DOHH2 (cell line): ENCODE results near the gene PRKCZ.

Experiments
- H3F3A ChIP-seq: fragments of 200-600 bp; sonication (generic), shearing (Covaris generic); 2 replicates; pipeline ENCODE4 v1.6.0; 2016; ENCODE audit warnings: antibody characterized with exemption, mild to moderate bottlenecking; ENCODE audit not compliant: control insufficient read depth, insufficient read depth
- H3K27ac ChIP-seq: fragments of 200-600 bp; sonication (generic); 2 replicates; pipeline ENCODE4 v1.5.1; 2014; ENCODE audit warnings: low read depth, mild to moderate bottlenecking, low read length, moderate library complexity
- H3K27me3 ChIP-seq: fragments of 200-600 bp; sonication (generic); 2 replicates; pipeline ENCODE4 v1.6.1; 2014; ENCODE audit warnings: mild to moderate bottlenecking, low read length, mixed read lengths; ENCODE audit not compliant: control insufficient read depth
- H3K36me3 ChIP-seq: fragments of 200-600 bp; sonication (generic); 2 replicates; pipeline ENCODE4 v1.6.1; 2014; ENCODE audit warnings: mild to moderate bottlenecking, low read length, moderate library complexity, mixed read lengths; ENCODE audit not compliant: control insufficient read depth
- H3K4me1 ChIP-seq: fragments of 200-600 bp; sonication (generic); 2 replicates; pipeline ENCODE4 v1.6.1; 2014; ENCODE audit warnings: mild to moderate bottlenecking, low read length, mixed read lengths; ENCODE audit not compliant: control insufficient read depth
- H3K4me2 ChIP-seq: fragments of 200-600 bp; sonication (generic); 2 replicates; pipeline ENCODE4 v1.6.0; 2014; ENCODE audit warnings: mild to moderate bottlenecking, low read length, moderate library complexity
- H3K4me3 ChIP-seq: fragments of 200-600 bp; sonication (generic); 2 replicates; pipeline ENCODE4 v1.5.1; 2014; ENCODE audit warnings: mild to moderate bottlenecking, low read length, mixed read lengths
- H3K79me2 ChIP-seq: fragments of 200-600 bp; sonication (generic); 2 replicates; pipeline ENCODE4 v1.6.1; 2014; ENCODE audit warnings: mild to moderate bottlenecking, low read length, mixed read lengths; ENCODE audit not compliant: control insufficient read depth
- H3K9me2 ChIP-seq: fragments of 200-600 bp; sonication (generic); replicated peaks from 2 replicates; pipeline ENCODE4 v1.6.1; 2014; ENCODE audit warnings: mild to moderate bottlenecking, low read length, mixed read lengths; ENCODE audit not compliant: control insufficient read depth
- H3K9me3 ChIP-seq: fragments of 200-600 bp; sonication (generic); 2 replicates; pipeline ENCODE4 v1.6.1; 2014; ENCODE audit warnings: antibody characterized with exemption, low read length, mixed read lengths; ENCODE audit not compliant: control insufficient read depth, insufficient read depth
- H4K20me1 ChIP-seq: fragments of 200-600 bp; sonication (generic); 2 replicates; pipeline ENCODE4 v1.6.0; 2014; ENCODE audit warnings: low read depth, mild to moderate bottlenecking, antibody characterized with exemption, low read length, moderate library complexity; ENCODE audit not compliant: control insufficient read depth, insufficient read depth
- CTCF ChIP-seq: fragments of 200-600 bp; sonication (generic); IDR thresholded peaks from one replicate; pipeline ENCODE4 v1.5.1; 2014; ENCODE audit warnings: antibody characterized with exemption, mild to moderate bottlenecking, low read depth, low read length; ENCODE audit not compliant: poor library complexity, severe bottlenecking
- EZH2phosphoT487 ChIP-seq: fragments of 200-600 bp; sonication (generic); IDR thresholded peaks from 2 replicates; pipeline ENCODE4 v1.6.1; 2017; ENCODE audit warnings: borderline replicate concordance, mild to moderate bottlenecking, antibody characterized with exemption, low read length, moderate library complexity, mixed read lengths

PRKCZ gene

GRCh38 chr1:2172012-2172411 is 121.8 kb downstream of the PRKCZ start:
- Histone ChIP-seq H3K36me3 (no peaks in the 10 kb centered on the region), H3K27me3 (no peaks in the 10 kb centered on the region), H3F3A (no peaks in the 10 kb centered on the region), H3K79me2 (no peaks in the 10 kb centered on the region), H3K4me1 (no peaks in the 10 kb centered on the region), H4K20me1 (0 out of 2 replicates have a peak, but pooled peaks cover 3% of the 10 kb centered on the region), H3K4me3 (no peak overlapping the region), H3K27ac (no peak overlapping the region), H3K9me3 (no peaks in the 10 kb centered on the region), H3K4me2 (no peak overlapping the region), H3K9me2 (no peaks in the 10 kb centered on the region)
- TF ChIP-seq CTCF (no peak), EZH2phosphoT487 (no peak)

GRCh38 chr1:2172551-2173146 is 122.4 kb downstream of the PRKCZ start:
- 0 out of 2 replicates have a peak, but pooled peaks cover 3% of the 10 kb centered on the region for H4K20me1 ChIP-seq
- H3K27me3 ChIP-seq: no peaks in the 10 kb centered on the region
- no peak overlapping the region for H3K4me3 ChIP-seq
- H3K36me3 ChIP-seq: no peaks in the 10 kb centered on the region
- no peaks in the 10 kb centered on the region for H3K79me2 ChIP-seq
- no peaks in the 10 kb centered on the region for H3K9me2 ChIP-seq
- H3K4me1 ChIP-seq: no peaks in the 10 kb centered on the region
- TF ChIP-seq CTCF: no peak
- TF ChIP-seq EZH2phosphoT487: no peak
- no peaks in the 10 kb centered on the region for H3F3A ChIP-seq
- no peak overlapping the region for H3K4me2 ChIP-seq
- no peaks in the 10 kb centered on the region for H3K9me3 ChIP-seq
- no peak overlapping the region for H3K27ac ChIP-seq

- no peaks in the 10 kb centered on the region for H3K9me2 ChIP-seq
- no peaks in the 10 kb centered on the region for H3K36me3 ChIP-seq
- H3K27ac ChIP-seq: no peak overlapping the region
- no peaks in the 10 kb centered on the region for H3K27me3 ChIP-seq
- no peak overlapping the region for H3K4me2 ChIP-seq
- TF ChIP-seq CTCF (no peak), EZH2phosphoT487 (no peak)
- no peaks in the 10 kb centered on the region for H3F3A ChIP-seq
- H3K79me2 ChIP-seq: no peaks in the 10 kb centered on the region
- no peaks in the 10 kb centered on the region for H3K9me3 ChIP-seq
- no peaks in the 10 kb centered on the region for H3K4me1 ChIP-seq
- no peak overlapping the region for H3K4me3 ChIP-seq
- H4K20me1 ChIP-seq: 0 out of 2 replicates have a peak, but pooled peaks cover 3% of the 10 kb centered on the region
These were observed 123.5 kb downstream of the PRKCZ start for GRCh38 chr1:2173546-2174347.
